Transverse colon (tissue), 4 donors: ENCODE measurements around the gene ITPR2. TPM values are rescaled to one million over a fixed set of nuclear protein-coding genes. Genes with fewer than 3 reads are reported as not detected.

Experiments used
- DNase-seq: peaks from one replicate; pipeline ENCODE4 v3.0.0-alpha.2; 2019
- H3K27ac ChIP-seq, 4 donors: fragments of 200-600 bp; sonication (generic); 2 replicates each; pipeline ENCODE4 v1.5.1; 2016 to 2018; ENCODE audit warnings: inconsistent platforms in 4 of 4
- H3K27me3 ChIP-seq: fragments of 200-600 bp; sonication (generic); 2 replicates; pipeline ENCODE4 v1.5.1; 2017; ENCODE audit warnings: inconsistent platforms
- H3K36me3 ChIP-seq, 4 donors: fragments of 200-600 bp; sonication (generic); 2 replicates each; pipeline ENCODE4 v1.5.1; 2017 to 2019; ENCODE audit warnings: inconsistent platforms in 4 of 4
- H3K4me1 ChIP-seq, 4 donors: fragments of 200-600 bp; sonication (generic); 2 replicates each; pipeline ENCODE4 v1.5.1; 2017 to 2020; ENCODE audit warnings: inconsistent platforms in 4 of 4
- H3K4me3 ChIP-seq, 4 donors: fragments of 200-600 bp; sonication (generic); 1 replicate in 1 of 4; 2 replicates in 3 of 4; pipeline versions ENCODE4 v1.5.1 to v1.6.1; 2017 to 2019; ENCODE audit warnings: inconsistent platforms in 4 of 4
- H3K9me3 ChIP-seq, 2 donors: fragments of 200-600 bp; sonication (generic); 2 replicates each; pipeline ENCODE4 v1.5.1; 2017 to 2019; ENCODE audit warnings: inconsistent platforms in 2 of 2
- EP300 ChIP-seq: sonication (generic); formaldehyde crosslinking; IDR thresholded peaks from one replicate; pipeline ENCODE4 v1.6.1; 2017; ENCODE audit warnings: antibody characterized with exemption, low read depth
- POLR2A ChIP-seq: fragments of 450-650 bp; IDR thresholded peaks from one replicate; pipeline ENCODE4 v1.6.1; 2016; ENCODE audit warnings: antibody characterized with exemption, mild to moderate bottlenecking, moderate library complexity
- POLR2AphosphoS5 ChIP-seq, 3 donors: sonication (generic); formaldehyde crosslinking; IDR thresholded peaks; one replicate each; pipeline ENCODE4 v1.6.1; 2016; ENCODE audit warnings: antibody characterized with exemption in 3 of 3
- WGBS, 2 donors: methylation state at CpG; one replicate each; pipeline ENCODE4 v1.1.5; 2018; ENCODE audit warnings: low coverage in 1 of 2; 5-methylcytosine and 5-hydroxymethylcytosine counted together
- in situ Hi-C, 4 donors: fragments of 200-750 bp; cut with MboI; loops; one replicate each; pipeline versions ENCODE4 v1.15.0 to v1.15.1; 2017; ENCODE audit warnings: low sequenced_read_pairs in 3 of 4, low pct_ligation_motif_present in 1 of 4, low pct_unique_long_range_greater_than_20kb in 1 of 4
- intact Hi-C: fragments of 100-400 bp; cut with DNase I; formaldehyde crosslinking; loops from one replicate; pipeline ENCODE4 v1.15.1; 2023; ENCODE audit warnings: low total_unique reads
- total RNA-seq, 4 donors: library from RNA; depleted of rRNA; stranded (reverse); fragments of >200 nt; gene quantifications; one replicate each; pipeline ENCODE4 v1.1.0, GENCODE V29; 2016
- TF ChIP-seq, protein P1 (sequence below), 5 experiments: fragments of 200-600 bp in 3 of 5; fragments of 450-650 bp in 2 of 5; sonication (generic) in 3 of 5; IDR thresholded peaks; 1 replicate in 2 of 5; 2 replicates in 3 of 5; pipeline ENCODE4 v1.5.1; 2016 to 2017; ENCODE audit warnings: antibody characterized with exemption in 5 of 5, inconsistent platforms in 3 of 5, mild to moderate bottlenecking in 2 of 5, moderate library complexity in 1 of 5

Gene ITPR2
- total RNA-seq, 4 donors from 2014 or later = 29.8 to 60.5 (median 41.2) TPM

DNA sequence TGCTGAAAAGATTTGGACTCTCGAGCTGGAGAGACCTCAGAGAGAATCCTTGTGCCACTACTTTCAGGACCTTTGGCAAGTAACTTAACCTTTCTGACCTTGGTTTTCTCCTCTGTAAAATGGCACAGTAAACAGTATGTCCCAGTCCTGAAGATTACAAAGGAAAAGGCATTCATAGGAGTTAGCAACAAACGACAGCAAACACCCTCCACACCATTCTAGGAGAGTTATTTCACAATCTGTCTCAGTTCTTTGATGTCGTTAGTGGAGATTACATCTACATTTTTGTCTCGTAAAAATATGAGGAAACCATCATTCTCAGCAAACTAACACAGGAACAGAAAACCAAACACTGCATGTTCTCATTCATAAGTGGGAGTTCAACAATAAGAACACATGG lies 205.7 kb downstream of the ITPR2 start:
- DNase-seq = no peak
- Histone ChIP-seq H3K27me3 (no peaks in the 10 kb centered on the region), H3K4me3 (no peak overlapping the region), H3K4me1 (peaks cover 0 to 4% (median 0%) of the 10 kb centered on the region in 4 donors), H3K9me3 (no peaks in the 10 kb centered on the region), H3K27ac (no peak overlapping the region), H3K36me3 (peaks cover 0 to 14% (median 2%) of the 10 kb centered on the region in 4 donors)
- in situ Hi-C loops = loop anchor here in 2 of 4 donors (25.0 kb wide), 3 partner anchors 515 to 1190 kb away; no protein-coding TSS in a partner anchor
- intact Hi-C loops = no loop called here
- TF ChIP-seq, protein P1, sequence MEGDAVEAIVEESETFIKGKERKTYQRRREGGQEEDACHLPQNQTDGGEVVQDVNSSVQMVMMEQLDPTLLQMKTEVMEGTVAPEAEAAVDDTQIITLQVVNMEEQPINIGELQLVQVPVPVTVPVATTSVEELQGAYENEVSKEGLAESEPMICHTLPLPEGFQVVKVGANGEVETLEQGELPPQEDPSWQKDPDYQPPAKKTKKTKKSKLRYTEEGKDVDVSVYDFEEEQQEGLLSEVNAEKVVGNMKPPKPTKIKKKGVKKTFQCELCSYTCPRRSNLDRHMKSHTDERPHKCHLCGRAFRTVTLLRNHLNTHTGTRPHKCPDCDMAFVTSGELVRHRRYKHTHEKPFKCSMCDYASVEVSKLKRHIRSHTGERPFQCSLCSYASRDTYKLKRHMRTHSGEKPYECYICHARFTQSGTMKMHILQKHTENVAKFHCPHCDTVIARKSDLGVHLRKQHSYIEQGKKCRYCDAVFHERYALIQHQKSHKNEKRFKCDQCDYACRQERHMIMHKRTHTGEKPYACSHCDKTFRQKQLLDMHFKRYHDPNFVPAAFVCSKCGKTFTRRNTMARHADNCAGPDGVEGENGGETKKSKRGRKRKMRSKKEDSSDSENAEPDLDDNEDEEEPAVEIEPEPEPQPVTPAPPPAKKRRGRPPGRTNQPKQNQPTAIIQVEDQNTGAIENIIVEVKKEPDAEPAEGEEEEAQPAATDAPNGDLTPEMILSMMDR (IDR thresholded peaks at IDR 0.05) = no peak
- TF ChIP-seq EP300 (no peak), POLR2AphosphoS5 (IDR thresholded peaks at IDR 0.05) (no peak), POLR2A (no peak)
- 74 to 79% methylated on average over 4 of the region's 4 CpGs for WGBS, 2 donors

DNA sequence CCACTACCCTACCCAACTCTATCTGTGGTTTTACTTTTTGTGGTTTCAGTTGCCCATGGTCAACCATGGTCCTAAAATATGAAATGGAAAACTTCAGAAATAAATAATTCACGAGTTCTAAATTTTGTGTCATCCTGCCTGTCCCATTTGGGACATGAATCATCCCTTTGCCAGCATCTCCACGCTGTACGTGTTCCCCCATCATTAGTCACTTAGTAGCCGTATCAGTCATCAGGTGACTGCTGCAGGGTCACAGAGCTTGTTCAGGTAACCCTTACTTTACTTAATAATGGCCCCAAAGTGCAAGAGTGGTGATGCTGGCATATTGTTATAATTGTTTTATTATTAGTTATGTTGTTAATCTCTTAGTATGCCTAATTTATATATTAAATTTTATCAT lies 209.9 kb downstream of the ITPR2 start:
- WGBS, 2 donors = 84 to 91% methylated on average over 4 of the region's 4 CpGs
- H3K36me3 ChIP-seq = peaks cover 0 to 24% (median 2%) of the 10 kb centered on the region in 4 donors
- no peak overlapping the region for H3K27ac ChIP-seq
- no peaks in the 10 kb centered on the region for H3K9me3 ChIP-seq
- no peak for DNase-seq
- no peak for TF ChIP-seq EP300
- TF ChIP-seq POLR2AphosphoS5 (IDR thresholded peaks at IDR 0.05) = no peak
- TF ChIP-seq POLR2A = no peak
- TF ChIP-seq, protein P1 (IDR thresholded peaks at IDR 0.05) = no peak
- H3K27me3 ChIP-seq = no peaks in the 10 kb centered on the region
- no peak overlapping the region for H3K4me3 ChIP-seq
- intact Hi-C loops (no loop called here), in situ Hi-C loops (no loop called here)
- H3K4me1 ChIP-seq = no peaks in the 10 kb centered on the region

DNA sequence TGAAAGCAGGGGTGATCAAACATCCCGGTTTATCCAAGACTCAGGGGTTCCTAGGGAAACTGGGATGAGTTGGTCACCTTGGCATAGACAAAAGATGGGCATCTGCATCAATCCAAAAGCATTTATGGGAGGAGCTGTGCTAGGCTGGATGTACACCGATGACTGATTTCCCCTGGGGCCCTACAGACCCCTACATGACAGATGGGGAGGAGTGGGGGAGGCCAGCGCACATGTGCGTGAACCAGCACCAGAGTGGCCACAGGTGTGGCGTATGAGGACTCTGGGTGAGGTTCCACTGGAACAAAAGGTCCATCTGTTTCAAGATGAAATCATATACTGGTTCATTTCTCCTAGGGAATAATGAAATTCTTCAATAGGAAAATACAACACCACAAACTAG lies 210.4 kb downstream of the ITPR2 start:
- Histone ChIP-seq H3K4me1 (no peaks in the 10 kb centered on the region), H3K36me3 (peaks cover 0 to 23% (median 2%) of the 10 kb centered on the region in 4 donors), H3K9me3 (no peaks in the 10 kb centered on the region), H3K27me3 (no peaks in the 10 kb centered on the region), H3K4me3 (no peak overlapping the region), H3K27ac (no peak overlapping the region)
- WGBS, 2 donors = 56 to 92% methylated on average over 1 to 5 of the region's 5 CpGs
- in situ Hi-C loops = no loop called here
- DNase-seq = no peak
- no peak for TF ChIP-seq POLR2A
- TF ChIP-seq EP300 = no peak
- TF ChIP-seq, protein P1 (IDR thresholded peaks at IDR 0.05) = no peak
- TF ChIP-seq POLR2AphosphoS5 (IDR thresholded peaks at IDR 0.05) = no peak
- intact Hi-C loops = no loop called here

DNA sequence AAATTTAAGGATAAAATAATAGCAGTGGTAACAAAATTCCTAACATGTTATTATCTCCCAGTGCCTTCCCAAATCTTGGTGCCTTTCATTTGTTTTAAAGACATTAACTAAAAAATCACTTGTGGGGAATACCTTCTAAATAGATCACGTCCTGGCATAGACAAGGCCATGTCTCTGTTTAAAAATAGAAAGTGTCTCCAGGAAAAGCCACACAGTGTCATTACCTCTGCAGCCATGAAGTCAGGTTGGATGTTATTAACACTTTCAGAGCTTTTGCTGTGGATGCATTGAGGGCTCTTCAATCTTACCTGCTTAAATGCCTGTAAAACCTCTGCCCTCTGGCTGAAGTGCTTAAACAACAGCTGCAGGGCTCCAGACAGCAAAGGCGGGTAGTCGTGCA lies 211.1 kb downstream of the ITPR2 start:
- no peaks in the 10 kb centered on the region for H3K9me3 ChIP-seq
- WGBS, 2 donors = 91% methylated on average over 3 of the region's 3 CpGs
- intact Hi-C loops = no loop called here
- no peak overlapping the region for H3K4me3 ChIP-seq
- no peaks in the 10 kb centered on the region for H3K27me3 ChIP-seq
- no peaks in the 10 kb centered on the region for H3K4me1 ChIP-seq
- in situ Hi-C loops = no loop called here
- H3K36me3 ChIP-seq = peaks cover 0 to 20% (median 2%) of the 10 kb centered on the region in 4 donors
- TF ChIP-seq POLR2A (no peak), POLR2AphosphoS5 (IDR thresholded peaks at IDR 0.05) (no peak), EP300 (no peak)
- TF ChIP-seq, protein P1 (IDR thresholded peaks at IDR 0.05) = no peak
- no peak overlapping the region for H3K27ac ChIP-seq
- DNase-seq = no peak
